Measurements from ENCODE around the gene NDST1.

GRCh38 chr5:150557509-150557872 lies 49.6 kb downstream of the NDST1 start:
- TF ChIP-seq CTCF (conservative IDR thresholded peaks at IDR 0.05; ENCODE audit: low read length) (no peak), EZH2phosphoT487 (IDR thresholded peaks at IDR 0.05; ENCODE audit: borderline replicate concordance, low read depth, low read length) (no peak)
